Body of pancreas (tissue), 4 donors: ENCODE data around the gene SIK2.

Experiments used
- CTCF ChIP-seq, 7 experiments: fragments of 450-650 bp in 4 of 7; fragments of 200-600 bp in 3 of 7; sonication (generic) in 3 of 7; IDR thresholded peaks; one replicate each; pipeline ENCODE4 v1.5.1; 2016 to 2019; ENCODE audit warnings: antibody characterized with exemption in 7 of 7
- POLR2A ChIP-seq, 3 donors: fragments of 450-650 bp; IDR thresholded peaks; one replicate each; pipeline ENCODE4 v1.6.1; 2016; ENCODE audit warnings: antibody characterized with exemption in 3 of 3, mild to moderate bottlenecking in 2 of 3

DNA sequence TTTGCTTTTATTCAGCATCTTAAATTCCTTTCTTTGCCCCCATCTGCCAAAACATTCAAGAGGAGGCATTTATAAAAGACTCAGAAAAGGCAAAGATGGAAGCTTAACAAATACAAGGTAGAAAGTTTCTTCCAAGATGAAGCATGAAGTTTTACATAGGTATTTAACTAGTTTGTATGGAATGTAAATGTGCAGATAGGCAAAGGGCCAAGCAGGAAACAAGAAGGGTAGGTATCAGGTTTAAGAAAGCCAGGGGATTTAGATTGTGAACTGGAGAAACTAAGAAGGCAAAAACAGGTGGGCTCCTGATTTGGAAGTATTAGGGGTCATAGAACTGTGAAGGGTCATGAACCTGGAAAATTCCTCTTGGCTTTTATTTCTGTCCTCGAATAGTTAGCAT is 101.3 kb downstream of the SIK2 start:
- TF ChIP-seq CTCF (IDR thresholded peaks at IDR 0.05): no peak
- no peak for TF ChIP-seq POLR2A (IDR thresholded peaks at IDR 0.05)
